Measurements from ENCODE around the gene CTIF. TPM values are rescaled to one million over a fixed set of nuclear protein-coding genes. Genes with fewer than 3 reads are reported as not detected.

The CTIF gene
- total and polyA plus RNA-seq, 2 donors (not counting 1 experiment from before 2014, with no cell fraction given) = 27.2 to 28.1 TPM

- no peak overlapping the region for H3K9ac ChIP-seq (ENCODE audit: insufficient read depth, low read length)
- H3K4me2 ChIP-seq (ENCODE audit: extremely low read depth, insufficient read depth, low read length) = no peak overlapping the region
- H3K9me3 ChIP-seq (ENCODE audit: control insufficient read depth, insufficient read depth, low read depth, low read length) = no peaks in the 10 kb centered on the region
- peaks cover 19% of the 10 kb centered on the region for H3K4me1 ChIP-seq (ENCODE audit: control insufficient read depth, extremely low read depth, insufficient read depth, low read length)
- no peak for DNase-seq (ENCODE audit: low read depth in 2 of 2)
- H3K4me3 ChIP-seq (replicated peaks in 1 of 4; ENCODE audit: control extremely low read depth in 1 of 4, insufficient read depth in 1 of 4, low read depth in 3 of 4, low read length in 4 of 4) = no peak overlapping the region
- no peaks in the 10 kb centered on the region for H3K27me3 ChIP-seq (ENCODE audit: control insufficient read depth, insufficient read depth, low read length)
- H4K20me1 ChIP-seq (ENCODE audit: control insufficient read depth, extremely low read depth, insufficient read depth, low read length) = no peaks in the 10 kb centered on the region
- no peak for TF ChIP-seq CTCF (conservative IDR thresholded peaks at IDR 0.05 in 1 of 2, IDR thresholded peaks at IDR 0.05 in 1 of 2; ENCODE audit: low read depth in 1 of 2, low read length in 2 of 2)
- TF ChIP-seq EZH2 (IDR thresholded peaks at IDR 0.05; ENCODE audit: low read length, missing control alignments) = no peak
- peaks cover 5% of the 10 kb centered on the region for H3K36me3 ChIP-seq (ENCODE audit: control insufficient read depth, insufficient read depth, low read length)
- no peak overlapping the region for H2AFZ ChIP-seq (ENCODE audit: low read length)
- no peak overlapping the region for H3K27ac ChIP-seq (ENCODE audit: insufficient read depth, low read length)
- no peaks in the 10 kb centered on the region for H3K79me2 ChIP-seq (ENCODE audit: control insufficient read depth, insufficient read depth, low read length)
These were observed 180.6 kb downstream of the CTIF start for GRCh38 chr18:48719388-48719787.

GRCh38 chr18:48719974-48720654, 181.3 kb downstream of the CTIF start:
- Histone ChIP-seq H3K27me3 (ENCODE audit: control insufficient read depth, insufficient read depth, low read length) (no peaks in the 10 kb centered on the region), H4K20me1 (ENCODE audit: control insufficient read depth, extremely low read depth, insufficient read depth, low read length) (no peaks in the 10 kb centered on the region), H3K4me1 (ENCODE audit: control insufficient read depth, extremely low read depth, insufficient read depth, low read length) (peaks cover 19% of the 10 kb centered on the region), H3K4me2 (ENCODE audit: extremely low read depth, insufficient read depth, low read length) (peak overlapping the region; percentile 58), H3K36me3 (ENCODE audit: control insufficient read depth, insufficient read depth, low read length) (peaks cover 7% of the 10 kb centered on the region), H3K79me2 (ENCODE audit: control insufficient read depth, insufficient read depth, low read length) (no peaks in the 10 kb centered on the region), H3K27ac (ENCODE audit: insufficient read depth, low read length) (peak overlapping the region; percentile 8), H3K4me3 (replicated peaks in 1 of 4; ENCODE audit: control extremely low read depth in 1 of 4, insufficient read depth in 1 of 4, low read depth in 3 of 4, low read length in 4 of 4) (no peak overlapping the region), H2AFZ (ENCODE audit: low read length) (no peak overlapping the region), H3K9ac (ENCODE audit: insufficient read depth, low read length) (no peak overlapping the region), H3K9me3 (ENCODE audit: control insufficient read depth, insufficient read depth, low read depth, low read length) (no peaks in the 10 kb centered on the region)
- TF ChIP-seq EZH2 (IDR thresholded peaks at IDR 0.05; ENCODE audit: low read length, missing control alignments) (no peak), CTCF (conservative IDR thresholded peaks at IDR 0.05 in 1 of 2, IDR thresholded peaks at IDR 0.05 in 1 of 2; ENCODE audit: low read depth in 1 of 2, low read length in 2 of 2) (no peak)
- peak in 1 of 2 donors; percentile 73 for DNase-seq (ENCODE audit: low read depth in 2 of 2)

GRCh38 chr18:48720655-48721025, 181.8 kb downstream of the CTIF start:
- Histone ChIP-seq H3K9ac (ENCODE audit: insufficient read depth, low read length) (no peak overlapping the region), H3K27ac (ENCODE audit: insufficient read depth, low read length) (no peak overlapping the region), H3K36me3 (ENCODE audit: control insufficient read depth, insufficient read depth, low read length) (peaks cover 7% of the 10 kb centered on the region), H3K27me3 (ENCODE audit: control insufficient read depth, insufficient read depth, low read length) (no peaks in the 10 kb centered on the region), H3K4me3 (replicated peaks in 1 of 4; ENCODE audit: control extremely low read depth in 1 of 4, insufficient read depth in 1 of 4, low read depth in 3 of 4, low read length in 4 of 4) (no peak overlapping the region), H4K20me1 (ENCODE audit: control insufficient read depth, extremely low read depth, insufficient read depth, low read length) (no peaks in the 10 kb centered on the region), H2AFZ (ENCODE audit: low read length) (no peak overlapping the region), H3K4me1 (ENCODE audit: control insufficient read depth, extremely low read depth, insufficient read depth, low read length) (peaks cover 19% of the 10 kb centered on the region), H3K9me3 (ENCODE audit: control insufficient read depth, insufficient read depth, low read depth, low read length) (no peaks in the 10 kb centered on the region), H3K79me2 (ENCODE audit: control insufficient read depth, insufficient read depth, low read length) (no peaks in the 10 kb centered on the region), H3K4me2 (ENCODE audit: extremely low read depth, insufficient read depth, low read length) (peak overlapping the region; percentile 58)
- TF ChIP-seq CTCF (conservative IDR thresholded peaks at IDR 0.05 in 1 of 2, IDR thresholded peaks at IDR 0.05 in 1 of 2; ENCODE audit: low read depth in 1 of 2, low read length in 2 of 2) (no peak), EZH2 (IDR thresholded peaks at IDR 0.05; ENCODE audit: low read length, missing control alignments) (no peak)
- no peak for DNase-seq (ENCODE audit: low read depth in 2 of 2)
